Astrocyte (in vitro differentiated cells and primary cell): ENCODE data around the gene KCNQ1. TPM values are rescaled to one million over a fixed set of nuclear protein-coding genes. Genes with fewer than 3 reads are reported as not detected.

Experiments used
- DNase-seq: peaks from one replicate; pipeline ENCODE4 v3.0.0-alpha.2; 2010; ENCODE audit warnings: low read depth
- FAIRE-seq: peaks from 2 replicates; lab custom pipeline; 2011; peaks lifted over from hg19 to GRCh38; lab: Jason Lieb, UNC
- H2AFZ ChIP-seq: 2 replicates; pipeline ENCODE4 v1.6.0; 2012; ENCODE audit warnings: low read depth, low read length, inconsistent platforms
- H3K27ac ChIP-seq: 2 replicates; pipeline ENCODE4 v1.5.1; 2011; ENCODE audit warnings: low read depth, low read length, inconsistent platforms
- H3K27me3 ChIP-seq: 2 replicates; pipeline ENCODE4 v1.6.0; 2011; ENCODE audit warnings: low read length, inconsistent platforms; ENCODE audit not compliant: insufficient read depth
- H3K36me3 ChIP-seq: 2 replicates; pipeline ENCODE4 v1.5.1; 2011; ENCODE audit warnings: low read length, inconsistent platforms; ENCODE audit not compliant: insufficient read depth
- H3K4me1 ChIP-seq: 2 replicates; pipeline ENCODE4 v1.5.1; 2011; ENCODE audit warnings: low read length, inconsistent platforms; ENCODE audit not compliant: insufficient read depth
- H3K4me2 ChIP-seq: 2 replicates; pipeline ENCODE4 v1.6.0; 2012; ENCODE audit warnings: low read length, inconsistent platforms
- H3K4me3 ChIP-seq: 2 replicates; pipeline ENCODE4 v1.5.1; 2011; ENCODE audit warnings: low read depth, mild to moderate bottlenecking, low read length, inconsistent platforms; ENCODE audit not compliant: insufficient read depth
- H3K79me2 ChIP-seq: 2 replicates; pipeline ENCODE4 v1.6.0; 2012; ENCODE audit warnings: mild to moderate bottlenecking, low read length, inconsistent platforms; ENCODE audit not compliant: insufficient read depth
- H3K9ac ChIP-seq: 2 replicates; pipeline ENCODE4 v1.6.0; 2012; ENCODE audit warnings: mild to moderate bottlenecking, low read length, inconsistent platforms
- H3K9me3 ChIP-seq: 2 replicates; pipeline ENCODE4 v1.5.1; 2012; ENCODE audit warnings: low read depth, mild to moderate bottlenecking, low read length, inconsistent platforms; ENCODE audit not compliant: insufficient read depth
- H4K20me1 ChIP-seq: 2 replicates; pipeline ENCODE4 v1.6.0; 2012; ENCODE audit warnings: low read length, inconsistent platforms; ENCODE audit not compliant: insufficient read depth
- H3K27ac Mint-ChIP-seq: one replicate; pipeline ENCODE4 v1.8.0; 2021; ENCODE audit warnings: mild to moderate bottlenecking, mixed read lengths; ENCODE audit not compliant: unreplicated experiment
- H3K27me3 Mint-ChIP-seq: one replicate; pipeline ENCODE4 v1.8.0; 2021; ENCODE audit warnings: low read depth, mixed read lengths; ENCODE audit not compliant: unreplicated experiment
- H3K36me3 Mint-ChIP-seq: one replicate; pipeline ENCODE4 v1.8.0; 2021; ENCODE audit warnings: low read depth, mixed read lengths; ENCODE audit not compliant: unreplicated experiment
- H3K4me1 Mint-ChIP-seq: one replicate; pipeline ENCODE4 v1.8.0; 2021; ENCODE audit warnings: low read depth, mixed read lengths; ENCODE audit not compliant: unreplicated experiment
- H3K4me3 Mint-ChIP-seq: one replicate; pipeline ENCODE4 v1.8.0; 2021; ENCODE audit warnings: mild to moderate bottlenecking, moderate library complexity, mixed read lengths; ENCODE audit not compliant: unreplicated experiment
- H3K9me3 Mint-ChIP-seq: one replicate; pipeline ENCODE4 v1.8.0; 2021; ENCODE audit warnings: mild to moderate bottlenecking, mixed read lengths; ENCODE audit not compliant: unreplicated experiment
- CTCF ChIP-seq: IDR thresholded peaks from 2 replicates; pipeline ENCODE4 v1.5.1; 2011; ENCODE audit warnings: low read depth, mild to moderate bottlenecking, inconsistent platforms, low read length, moderate library complexity; ENCODE audit not compliant: insufficient read depth
- EZH2 ChIP-seq: IDR thresholded peaks from 2 replicates; pipeline ENCODE4 v1.6.1; 2012; ENCODE audit warnings: mild to moderate bottlenecking, low read length, inconsistent platforms; ENCODE audit not compliant: insufficient read depth
- total RNA-seq: library from RNA; stranded (reverse); gene quantifications from 2 replicates; pipeline ENCODE4 v1.2.1, GENCODE V29; 2021

The KCNQ1 gene
- total RNA-seq, 1 donor from 2014 or later = not detected

DNA sequence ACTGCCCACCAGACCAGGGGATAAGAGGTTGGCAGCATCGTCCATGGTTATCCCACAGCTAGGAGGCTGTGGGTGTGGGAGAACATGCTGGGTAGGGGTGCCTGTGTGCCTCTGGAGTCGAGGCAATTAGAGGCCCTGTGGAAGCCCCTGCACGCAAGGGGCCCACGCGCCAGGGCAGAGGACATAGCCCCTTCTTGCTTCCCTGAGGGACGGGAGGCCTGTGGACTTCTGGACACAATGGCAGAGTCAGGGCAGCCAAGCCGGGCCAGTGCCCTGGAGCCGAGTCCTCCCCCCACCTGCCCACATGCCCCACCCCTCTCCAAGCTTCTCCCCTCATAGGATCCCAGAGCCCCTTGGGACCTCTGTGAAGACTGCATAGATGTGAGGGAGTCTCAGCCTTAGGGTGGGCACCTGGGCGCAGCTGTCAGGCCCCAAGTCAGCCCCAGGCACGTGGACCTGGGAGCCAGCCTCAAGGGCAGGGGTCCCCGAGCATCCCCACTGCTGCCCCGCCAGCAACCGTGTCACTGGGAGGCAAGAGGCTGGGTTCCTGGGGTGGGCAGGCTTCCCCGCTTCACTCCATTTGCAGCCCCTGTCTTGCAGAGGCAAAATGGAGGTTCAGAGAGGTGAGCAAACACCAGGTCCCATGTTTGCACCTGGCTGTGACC, 388.4 kb downstream of the KCNQ1 start:
- H3K4me3 ChIP-seq = no peak overlapping the region
- no peaks in the 10 kb centered on the region for H3K36me3 ChIP-seq
- no peaks in the 10 kb centered on the region for H3K27me3 ChIP-seq
- no peak for FAIRE-seq
- Mint-ChIP-seq H3K4me3 (no peak overlapping the region), H3K9me3 (peaks cover 14% of the 10 kb centered on the region), H3K27me3 (peaks cover 15% of the 10 kb centered on the region), H3K27ac (no peak overlapping the region), H3K36me3 (no peaks in the 10 kb centered on the region), H3K4me1 (peaks cover 17% of the 10 kb centered on the region)
- no peak overlapping the region for H3K27ac ChIP-seq
- H2AFZ ChIP-seq = no peak overlapping the region
- no peak overlapping the region for H3K9ac ChIP-seq
- H4K20me1 ChIP-seq = no peaks in the 10 kb centered on the region
- H3K79me2 ChIP-seq = no peaks in the 10 kb centered on the region
- H3K4me2 ChIP-seq = no peak overlapping the region
- TF ChIP-seq EZH2 (no peak), CTCF (no peak)
- DNase-seq = no peak
- no peaks in the 10 kb centered on the region for H3K4me1 ChIP-seq
- peaks cover 6% of the 10 kb centered on the region for H3K9me3 ChIP-seq

- Histone ChIP-seq H3K4me2 (no peak overlapping the region), H3K9me3 (peaks cover 6% of the 10 kb centered on the region), H3K9ac (no peak overlapping the region), H4K20me1 (no peaks in the 10 kb centered on the region), H3K79me2 (no peaks in the 10 kb centered on the region), H2AFZ (no peak overlapping the region), H3K4me1 (no peaks in the 10 kb centered on the region), H3K27ac (no peak overlapping the region), H3K36me3 (no peaks in the 10 kb centered on the region), H3K27me3 (no peaks in the 10 kb centered on the region), H3K4me3 (no peak overlapping the region)
- Mint-ChIP-seq H3K27me3 (peaks cover 17% of the 10 kb centered on the region), H3K4me1 (peaks cover 19% of the 10 kb centered on the region), H3K36me3 (no peaks in the 10 kb centered on the region), H3K9me3 (peaks cover 9% of the 10 kb centered on the region), H3K27ac (peak overlapping the region; percentile 4), H3K4me3 (no peak overlapping the region)
- FAIRE-seq (no peak), DNase-seq (no peak)
- no peak for TF ChIP-seq CTCF
- no peak for TF ChIP-seq EZH2
Observed at GRCh38 chr11:2833716-2834502, 389.1 kb downstream of the KCNQ1 start.
